CD4-positive, alpha-beta T cell (primary cell): ENCODE data around the gene KLHL30. TPM values are rescaled to one million over a fixed set of nuclear protein-coding genes. Genes with fewer than 3 reads are reported as not detected.
"Not testable (repeated sequence)": the region's sequence is repeated elsewhere in the genome, so short reads cannot be mapped to it uniquely, and the experiment has no call there.

Experiments used
- ATAC-seq: fragments of 200-7000 bp; cut with Tn5 transposase; one replicate; pipeline ENCODE4 v1.10.0; 2022; ENCODE audit warnings: mild to moderate bottlenecking; ENCODE audit not compliant: poor library complexity
- CTCF ChIA-PET: fragments of 350-600 bp; sonication (Branson Sonifier 250); formaldehyde crosslinking; loops from one replicate; lab custom pipeline; 2021; ENCODE audit warnings: antibody characterized with exemption, inconsistent platforms; lab: Charles Lee
- POLR2A ChIA-PET: fragments of 350-600 bp; sonication (Branson Sonifier 250); formaldehyde crosslinking; loops from one replicate; lab custom pipeline; 2021; ENCODE audit warnings: antibody characterized with exemption, inconsistent platforms; lab: Charles Lee
- DNase-seq, 14 experiments: peaks; one replicate each; pipeline ENCODE4 v3.0.0-alpha.2; 2013 to 2020; ENCODE audit warnings: mixed read lengths in 2 of 14
- H3K27ac ChIP-seq, 2 donors: one replicate each; pipeline versions ENCODE4 v1.5.1 to v1.7.0; 2013; ENCODE audit warnings: low read length in 2 of 2, low read depth in 1 of 2, mild to moderate bottlenecking in 1 of 2
- H3K27me3 ChIP-seq, 2 experiments: 1 replicate in 1 of 2; 2 replicates in 1 of 2; pipeline versions ENCODE4 v1.6.1 to v1.7.0; 2013; ENCODE audit warnings: low read length in 2 of 2, control low read depth in 1 of 2, mild to moderate bottlenecking in 1 of 2, moderate library complexity in 1 of 2; ENCODE audit not compliant: insufficient read depth in 2 of 2, control insufficient read depth in 1 of 2
- H3K36me3 ChIP-seq: one replicate; pipeline ENCODE4 v1.6.1; 2013; ENCODE audit warnings: low read length, control low read depth; ENCODE audit not compliant: insufficient read depth
- H3K4me1 ChIP-seq: one replicate; pipeline ENCODE4 v1.6.1; 2013; ENCODE audit warnings: low read length, control low read depth; ENCODE audit not compliant: insufficient read depth
- H3K4me3 ChIP-seq: one replicate; pipeline ENCODE4 v1.5.1; 2013; ENCODE audit warnings: mild to moderate bottlenecking, low read length, moderate library complexity
- H3K9me3 ChIP-seq, 2 experiments: 1 replicate in 1 of 2; 2 replicates in 1 of 2; pipeline versions ENCODE4 v1.6.1 to v1.7.0; 2013; ENCODE audit warnings: low read length in 2 of 2, mild to moderate bottlenecking in 2 of 2, control low read depth in 1 of 2, moderate library complexity in 1 of 2; ENCODE audit not compliant: control insufficient read depth in 1 of 2, insufficient read depth in 1 of 2
- H3K27ac Mint-ChIP-seq: one replicate; pipeline ENCODE4 v1.8.0; 2020; ENCODE audit warnings: mixed read lengths
- H3K27me3 Mint-ChIP-seq: one replicate; pipeline ENCODE4 v1.8.0; 2021; ENCODE audit warnings: mixed read lengths
- H3K36me3 Mint-ChIP-seq: one replicate; pipeline ENCODE4 v1.8.0; 2021; ENCODE audit warnings: low read depth, mixed read lengths
- H3K4me1 Mint-ChIP-seq: one replicate; pipeline ENCODE4 v1.8.0; 2021; ENCODE audit warnings: low read depth, mixed read lengths
- H3K4me3 Mint-ChIP-seq: one replicate; pipeline ENCODE4 v1.8.0; 2020; ENCODE audit warnings: mild to moderate bottlenecking, mixed read lengths
- H3K9me3 Mint-ChIP-seq: one replicate; pipeline ENCODE4 v1.8.0; 2020; ENCODE audit warnings: mixed read lengths
- intact Hi-C, 2 experiments: fragments of 100-400 bp; cut with DNase I in 1 of 2; cut with micrococcal nuclease in 1 of 2; formaldehyde crosslinking; loops; one replicate each; pipeline versions ENCODE4 v1.15.1 to v1.9.0; 2023 to 2025; cut with DNase I, micrococcal nuclease
- total RNA-seq, 174 experiments: library from RNA in 2 of 174; stranded (reverse) in 2 of 174; gene quantifications; one replicate each; pipeline ENCODE4 v1.2.3 and lab custom pipeline; 2021 to 2026
- TF ChIP-seq, protein P1 (sequence below): fragments of 200-600 bp; IDR thresholded peaks from one replicate; pipeline ENCODE4 v1.8.0; 2022; ENCODE audit warnings: antibody characterized with exemption, mild to moderate bottlenecking

KLHL30 gene
- total RNA-seq, 2 experiments from 2014 or later, result not detected

DNA sequence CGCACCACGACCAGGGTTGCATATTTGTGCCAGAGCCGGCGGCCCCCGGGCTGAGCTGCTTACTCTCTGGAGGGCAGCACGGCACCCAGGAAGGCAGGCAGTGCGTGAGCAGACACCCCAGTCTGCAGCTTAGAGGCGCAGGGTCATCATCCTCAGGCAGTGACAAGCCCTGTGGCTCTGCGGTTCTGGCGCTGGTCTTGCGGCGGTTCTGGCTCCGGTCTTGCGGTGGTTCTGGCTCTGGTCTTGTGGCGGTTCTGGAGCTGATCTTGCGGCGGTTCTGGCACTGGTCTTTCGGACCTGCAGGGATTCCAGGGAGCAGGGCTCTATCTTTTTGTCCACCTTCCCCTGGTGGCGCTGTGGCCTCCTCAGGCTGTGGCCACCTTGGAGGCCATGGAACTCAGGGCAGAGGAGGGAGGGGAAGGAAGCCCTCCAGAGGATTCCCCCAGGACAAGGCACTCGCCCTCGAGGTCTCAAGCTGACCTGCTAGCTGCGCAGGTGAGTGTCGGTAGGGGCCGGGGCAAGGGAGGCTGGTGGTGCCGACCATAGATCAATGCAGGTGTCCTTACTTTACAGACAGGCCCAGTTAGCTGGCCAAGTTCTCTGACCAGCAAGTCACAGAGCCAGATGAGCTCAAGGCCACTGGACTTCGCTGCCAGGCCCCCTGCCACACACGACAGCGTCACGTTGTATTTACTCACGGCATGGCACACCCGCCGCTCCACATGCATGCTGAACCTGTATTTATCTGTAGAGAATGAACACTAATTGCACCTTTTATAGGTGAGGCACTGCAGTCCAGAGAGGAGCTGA is 23.4 kb upstream of the KLHL30 start:
- Mint-ChIP-seq H3K4me3 (no peak overlapping the region), H3K4me1 (no peaks in the 10 kb centered on the region), H3K36me3 (no peaks in the 10 kb centered on the region), H3K27me3 (peaks cover 5% of the 10 kb centered on the region), H3K9me3 (no peaks in the 10 kb centered on the region), H3K27ac (no peak overlapping the region)
- Histone ChIP-seq H3K9me3 (peaks cover 9 to 27% of the 10 kb centered on the region in 2 experiments), H3K4me1 (no peaks in the 10 kb centered on the region), H3K27me3 (peaks cover 3% of the 10 kb centered on the region in 2 experiments), H3K36me3 (no peaks in the 10 kb centered on the region), H3K27ac (no peak overlapping the region), H3K4me3 (no peak overlapping the region)
- intact Hi-C loops, result no loop called here
- ChIA-PET CTCF (no interaction called here), POLR2A (no interaction called here)
- peak in 1 of 14 experiments; percentile 3 for DNase-seq
- no peak for ATAC-seq
- TF ChIP-seq, protein P1, sequence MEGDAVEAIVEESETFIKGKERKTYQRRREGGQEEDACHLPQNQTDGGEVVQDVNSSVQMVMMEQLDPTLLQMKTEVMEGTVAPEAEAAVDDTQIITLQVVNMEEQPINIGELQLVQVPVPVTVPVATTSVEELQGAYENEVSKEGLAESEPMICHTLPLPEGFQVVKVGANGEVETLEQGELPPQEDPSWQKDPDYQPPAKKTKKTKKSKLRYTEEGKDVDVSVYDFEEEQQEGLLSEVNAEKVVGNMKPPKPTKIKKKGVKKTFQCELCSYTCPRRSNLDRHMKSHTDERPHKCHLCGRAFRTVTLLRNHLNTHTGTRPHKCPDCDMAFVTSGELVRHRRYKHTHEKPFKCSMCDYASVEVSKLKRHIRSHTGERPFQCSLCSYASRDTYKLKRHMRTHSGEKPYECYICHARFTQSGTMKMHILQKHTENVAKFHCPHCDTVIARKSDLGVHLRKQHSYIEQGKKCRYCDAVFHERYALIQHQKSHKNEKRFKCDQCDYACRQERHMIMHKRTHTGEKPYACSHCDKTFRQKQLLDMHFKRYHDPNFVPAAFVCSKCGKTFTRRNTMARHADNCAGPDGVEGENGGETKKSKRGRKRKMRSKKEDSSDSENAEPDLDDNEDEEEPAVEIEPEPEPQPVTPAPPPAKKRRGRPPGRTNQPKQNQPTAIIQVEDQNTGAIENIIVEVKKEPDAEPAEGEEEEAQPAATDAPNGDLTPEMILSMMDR, result no peak

DNA sequence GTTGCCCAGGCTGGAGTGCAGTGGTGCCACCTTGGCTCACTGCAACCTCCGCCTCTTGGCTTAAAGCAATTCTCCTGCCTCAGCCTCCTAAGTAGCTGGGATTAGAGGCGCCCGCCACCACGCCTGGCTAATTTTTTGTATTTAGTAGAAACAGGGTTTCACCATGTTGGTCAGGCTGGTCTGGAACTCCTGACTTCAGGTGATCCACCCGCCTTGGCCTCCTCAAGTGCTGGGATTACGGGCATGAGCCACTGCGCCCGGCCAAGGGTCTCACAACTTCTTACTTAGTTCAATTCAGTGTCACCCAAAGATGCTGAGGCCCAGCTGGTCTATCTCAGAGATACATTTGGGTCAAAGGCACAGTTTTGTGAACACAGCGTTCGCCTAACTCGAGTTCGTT is 22.8 kb upstream of the KLHL30 start:
- H3K27me3 ChIP-seq, H3K27me3 Mint-ChIP-seq, H3K4me3 Mint-ChIP-seq, H3K27ac ChIP-seq, H3K4me3 ChIP-seq, H3K27ac Mint-ChIP-seq, POLR2A ChIA-PET, H3K36me3 ChIP-seq, CTCF ChIA-PET, intact Hi-C loops, H3K36me3 Mint-ChIP-seq, ATAC-seq, H3K9me3 Mint-ChIP-seq, H3K4me1 Mint-ChIP-seq, H3K4me1 ChIP-seq: not testable (repeated sequence)
- DNase-seq, result peak in 1 of 14 experiments; percentile 2
- H3K9me3 ChIP-seq, result peaks cover 9 to 28% of the 10 kb centered on the region in 2 experiments

DNA sequence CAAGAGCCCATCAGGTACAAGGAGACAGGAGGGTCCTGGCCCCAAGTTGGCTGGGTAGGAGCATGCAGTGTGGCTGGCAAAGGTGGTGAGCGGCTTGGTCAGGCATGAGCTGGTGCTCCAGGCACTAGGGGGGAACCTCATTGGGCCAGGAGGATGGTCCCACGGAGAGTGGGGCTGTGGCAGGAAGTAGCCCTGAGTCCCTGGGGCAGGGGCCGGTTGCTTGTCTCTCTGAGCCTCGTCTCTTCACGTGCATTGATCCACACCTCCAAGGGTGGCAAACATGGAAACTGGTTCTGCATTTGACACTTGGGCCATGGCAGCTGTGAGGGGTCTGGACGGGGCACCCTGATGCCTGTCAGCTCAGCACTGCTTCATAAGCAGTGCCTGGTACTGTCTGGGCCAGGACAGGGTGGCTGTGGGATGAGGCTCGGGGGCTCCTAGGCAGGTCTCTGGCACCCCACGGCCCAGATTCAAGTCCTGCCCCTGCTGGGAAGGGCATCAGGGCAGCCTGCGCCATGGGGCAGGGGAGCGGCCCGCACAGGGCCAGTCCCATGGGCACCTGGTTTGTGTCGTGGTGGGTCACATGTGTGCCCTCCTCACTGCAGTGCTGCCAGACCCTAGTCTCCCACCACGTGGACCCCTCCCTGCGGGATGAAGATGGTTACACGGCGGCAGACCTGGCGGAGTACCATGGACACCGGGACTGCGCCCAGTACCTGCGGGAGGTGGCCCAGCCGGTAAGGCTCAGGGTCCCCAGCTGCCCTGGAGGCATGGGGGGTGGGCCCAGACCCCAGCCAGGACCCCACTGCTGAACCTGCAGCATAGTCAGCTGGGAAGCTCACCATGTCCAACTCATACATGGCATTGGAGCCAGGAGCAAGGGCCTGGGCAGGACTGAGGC is 21.9 kb upstream of the KLHL30 start:
- H3K27me3 ChIP-seq, result peaks cover 3% of the 10 kb centered on the region in 2 experiments
- H3K4me3 Mint-ChIP-seq, result no peak overlapping the region
- no peak overlapping the region for H3K27ac Mint-ChIP-seq
- TF ChIP-seq, protein P1, result no peak
- peaks cover 9 to 33% of the 10 kb centered on the region in 2 experiments for H3K9me3 ChIP-seq
- H3K4me1 ChIP-seq, result no peaks in the 10 kb centered on the region
- H3K36me3 Mint-ChIP-seq, result no peaks in the 10 kb centered on the region
- ChIA-PET POLR2A (no interaction called here), CTCF (no interaction called here)
- no peaks in the 10 kb centered on the region for H3K36me3 ChIP-seq
- H3K4me3 ChIP-seq, result no peak overlapping the region
- H3K4me1 Mint-ChIP-seq, result no peaks in the 10 kb centered on the region
- peak in 1 of 14 experiments; percentile 4 for DNase-seq
- intact Hi-C loops, result no loop called here
- H3K9me3 Mint-ChIP-seq, result no peaks in the 10 kb centered on the region
- no peak overlapping the region for H3K27ac ChIP-seq
- peaks cover 5% of the 10 kb centered on the region for H3K27me3 Mint-ChIP-seq
- ATAC-seq, result no peak
